ENCODE results near the gene CFAP57. TPM values are rescaled to one million over a fixed set of nuclear protein-coding genes. Genes with fewer than 3 reads are reported as not detected.

Gene CFAP57
- polyA plus RNA-seq, 1 donor from 2014 or later: 0.17 TPM

Small RNA genes lying within 50 kb of the gene (small RNA-seq; reads per million reads assigned to genes)
- gene RNA5SP46: 0 reads per million in 3 experiments

Other genes with a start within 250 kb of the CFAP57 start
- gene SLC2A1, start 213.5 kb upstream of the CFAP57 start, polyA plus RNA-seq: 39.4 and 40.6 TPM in 2 replicates
- gene EBNA1BP2, start within 50 bp of the CFAP57 start, polyA plus RNA-seq: 100 and 102 TPM in 2 replicates
- gene TMEM125, start 97.7 kb downstream of the CFAP57 start, polyA plus RNA-seq: not detected in 2 replicates
- not detected in 2 replicates for gene C1orf210, start 113.3 kb downstream of the CFAP57 start, polyA plus RNA-seq
- gene TIE1, start 128.7 kb downstream of the CFAP57 start, polyA plus RNA-seq: not detected in 2 replicates
- not detected in 2 replicates for gene MPL, start 165.5 kb downstream of the CFAP57 start, polyA plus RNA-seq
- gene CDC20, start 186.7 kb downstream of the CFAP57 start, polyA plus RNA-seq: 2.8 and 5.7 TPM in 2 replicates
- gene ELOVL1, start 195.7 kb downstream of the CFAP57 start, polyA plus RNA-seq: 11.9 and 12.9 TPM in 2 replicates
- 59.2 and 72.7 TPM in 2 replicates for gene MED8, start 217.5 kb downstream of the CFAP57 start, polyA plus RNA-seq
- 6.6 and 6.7 TPM in 2 replicates for gene SZT2, start 217.6 kb downstream of the CFAP57 start, polyA plus RNA-seq

Data from neural cell (in vitro differentiated cells).